ENCODE results near the gene TP53BP2.

Gene TP53BP2

DNA sequence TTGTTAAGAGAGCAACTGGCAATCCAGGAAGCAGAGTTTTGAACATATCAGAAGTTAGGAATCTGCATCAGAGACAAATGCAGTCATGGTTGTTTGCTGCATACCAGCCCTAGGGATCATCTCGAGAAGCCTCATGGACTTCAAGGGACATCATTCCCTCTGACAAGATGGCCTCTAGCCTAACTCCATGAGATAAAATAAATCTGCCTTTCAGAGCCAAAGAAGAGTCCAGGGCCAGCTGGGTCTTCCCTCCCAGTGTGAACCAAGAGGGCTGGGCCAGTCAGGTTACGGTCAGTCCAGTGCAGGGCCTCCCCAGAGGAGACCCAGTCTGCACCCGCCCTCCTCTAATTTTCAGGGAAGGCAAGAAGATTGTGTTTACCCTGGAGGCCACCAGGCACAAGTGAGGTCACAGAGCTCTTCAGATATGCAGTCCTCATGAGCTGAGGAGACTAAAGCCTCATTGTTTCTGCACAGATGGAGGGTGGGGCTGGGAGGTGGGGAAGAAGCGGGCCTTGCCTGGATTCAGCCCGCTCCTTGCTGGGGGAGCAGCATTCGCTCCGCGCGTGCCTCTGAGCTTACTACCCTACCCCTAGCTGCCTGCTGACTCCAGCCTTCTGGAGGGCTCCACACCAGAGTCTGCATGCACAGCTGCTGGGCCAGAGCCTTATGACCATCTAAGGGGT lies 80.6 kb downstream of the TP53BP2 start:
- no peak for DNase-seq (ENCODE audit: low spot score)

DNA sequence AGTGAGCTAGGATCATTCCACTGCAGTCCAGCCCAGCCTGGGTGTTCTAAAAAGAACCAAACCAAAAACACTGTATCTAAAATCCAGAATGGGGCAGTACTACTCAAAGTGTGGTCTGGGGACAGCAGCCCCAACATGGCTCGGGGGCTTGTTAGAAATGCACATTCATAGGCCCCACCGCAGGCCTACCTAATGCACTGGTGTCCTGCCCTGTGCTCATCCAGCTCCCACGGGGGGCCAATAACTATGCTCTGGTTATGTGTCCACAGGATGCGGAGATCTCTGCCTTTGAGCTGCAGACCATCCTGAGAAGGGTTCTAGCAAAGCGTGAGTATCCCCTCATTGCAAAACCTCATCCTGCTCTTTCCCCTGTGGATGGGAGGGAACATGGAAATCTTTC lies 81.9 kb downstream of the TP53BP2 start:
- no peak for DNase-seq (ENCODE audit: low spot score)

DNA sequence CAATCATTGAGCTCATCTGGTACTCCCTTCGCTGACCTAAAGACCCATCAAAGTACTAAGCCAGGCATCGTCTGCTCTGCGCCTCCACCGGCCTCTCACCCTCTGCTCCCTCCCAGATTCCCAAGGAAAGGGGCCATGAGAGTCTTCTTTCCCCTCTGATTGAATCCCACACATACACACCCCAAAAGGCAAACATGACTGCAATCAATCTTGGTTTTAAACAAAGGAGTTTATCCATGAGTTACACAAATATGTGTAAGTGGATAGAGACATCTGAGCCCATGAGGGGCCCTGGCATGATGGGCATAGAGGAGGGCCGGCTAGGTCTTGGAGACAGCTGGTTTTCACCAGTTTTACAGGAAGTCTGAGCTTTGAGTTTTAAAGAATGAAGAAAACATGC lies 82.5 kb downstream of the TP53BP2 start:
- DNase-seq (ENCODE audit: low spot score): no peak

DNA sequence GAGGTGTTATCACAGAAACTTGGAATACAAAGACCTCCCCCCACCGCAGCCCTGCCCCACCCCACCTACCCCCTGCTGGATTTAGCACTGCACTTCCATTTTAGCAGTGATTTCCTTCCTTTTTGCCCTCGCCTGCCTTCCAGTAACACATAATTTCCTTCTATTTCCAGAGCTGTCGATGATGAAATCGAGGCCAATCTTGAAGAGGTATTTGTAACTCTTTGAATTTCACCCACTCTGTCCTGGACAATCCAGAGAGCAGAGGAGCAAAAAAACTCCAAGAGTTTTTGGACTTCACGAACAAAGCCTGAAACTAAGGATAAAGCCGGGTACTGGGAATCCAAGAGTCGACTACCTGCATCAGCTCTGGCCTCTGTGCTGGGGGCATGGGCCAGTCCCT lies 84.3 kb downstream of the TP53BP2 start:
- DNase-seq (ENCODE audit: low spot score): no peak

DNA sequence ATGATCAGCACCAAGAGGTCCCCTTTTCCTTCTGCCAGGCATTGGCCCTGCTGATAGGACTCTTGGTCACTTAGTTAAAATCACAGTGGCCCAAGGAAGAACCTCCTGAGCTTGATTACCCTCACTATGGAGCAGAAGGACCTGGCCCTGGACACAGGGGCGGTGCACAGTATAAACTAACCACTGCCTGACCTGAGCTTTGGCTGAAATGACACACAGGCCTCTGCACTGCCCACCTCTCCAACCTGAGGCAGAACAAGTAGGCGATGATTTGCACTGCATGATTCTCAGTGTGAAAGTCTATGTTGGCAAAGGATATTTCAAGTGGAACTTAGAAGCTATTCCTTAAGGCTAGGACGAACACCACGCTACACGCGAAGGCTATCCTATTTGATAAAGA lies 84.9 kb downstream of the TP53BP2 start:
- no peak for DNase-seq (ENCODE audit: low spot score)

DNA sequence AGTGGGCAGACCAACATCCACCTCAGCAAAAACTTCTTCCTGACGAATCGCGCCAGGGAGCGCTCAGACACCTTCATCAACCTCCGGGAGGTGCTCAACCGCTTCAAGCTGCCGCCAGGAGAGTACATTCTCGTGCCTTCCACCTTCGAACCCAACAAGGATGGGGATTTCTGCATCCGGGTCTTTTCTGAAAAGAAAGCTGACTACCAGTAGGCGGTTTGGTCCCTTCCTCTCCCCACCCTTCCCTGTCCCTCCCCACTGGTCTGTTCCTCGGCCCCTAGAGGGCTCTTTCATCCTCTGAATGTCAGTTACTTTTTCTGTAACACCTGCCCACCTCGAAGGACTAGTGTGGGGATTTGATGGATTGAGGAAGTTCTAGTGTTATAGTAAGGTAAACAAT lies 86.5 kb downstream of the TP53BP2 start:
- DNase-seq (ENCODE audit: low spot score): no peak

DNA sequence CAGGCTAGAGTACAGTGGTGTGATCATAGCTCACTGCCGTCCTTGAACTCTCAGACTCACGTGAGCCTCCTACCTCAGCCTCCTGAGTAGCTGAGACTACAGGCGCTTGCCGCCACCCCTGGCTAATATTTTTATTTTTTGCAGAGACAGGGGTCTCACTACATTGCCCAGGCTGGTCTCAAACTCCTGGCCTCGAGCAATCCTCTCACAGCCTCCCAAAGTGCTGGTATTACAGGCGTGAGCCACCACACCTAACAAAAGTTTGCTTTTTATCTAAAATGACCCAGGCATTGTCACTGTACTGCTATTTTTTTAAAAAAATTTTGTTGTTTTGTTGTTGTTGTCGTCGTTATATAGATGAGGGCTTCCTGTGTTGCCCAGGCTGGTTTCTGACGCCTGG lies 87.0 kb downstream of the TP53BP2 start:
- DNase-seq (ENCODE audit: low spot score): no peak

DNA sequence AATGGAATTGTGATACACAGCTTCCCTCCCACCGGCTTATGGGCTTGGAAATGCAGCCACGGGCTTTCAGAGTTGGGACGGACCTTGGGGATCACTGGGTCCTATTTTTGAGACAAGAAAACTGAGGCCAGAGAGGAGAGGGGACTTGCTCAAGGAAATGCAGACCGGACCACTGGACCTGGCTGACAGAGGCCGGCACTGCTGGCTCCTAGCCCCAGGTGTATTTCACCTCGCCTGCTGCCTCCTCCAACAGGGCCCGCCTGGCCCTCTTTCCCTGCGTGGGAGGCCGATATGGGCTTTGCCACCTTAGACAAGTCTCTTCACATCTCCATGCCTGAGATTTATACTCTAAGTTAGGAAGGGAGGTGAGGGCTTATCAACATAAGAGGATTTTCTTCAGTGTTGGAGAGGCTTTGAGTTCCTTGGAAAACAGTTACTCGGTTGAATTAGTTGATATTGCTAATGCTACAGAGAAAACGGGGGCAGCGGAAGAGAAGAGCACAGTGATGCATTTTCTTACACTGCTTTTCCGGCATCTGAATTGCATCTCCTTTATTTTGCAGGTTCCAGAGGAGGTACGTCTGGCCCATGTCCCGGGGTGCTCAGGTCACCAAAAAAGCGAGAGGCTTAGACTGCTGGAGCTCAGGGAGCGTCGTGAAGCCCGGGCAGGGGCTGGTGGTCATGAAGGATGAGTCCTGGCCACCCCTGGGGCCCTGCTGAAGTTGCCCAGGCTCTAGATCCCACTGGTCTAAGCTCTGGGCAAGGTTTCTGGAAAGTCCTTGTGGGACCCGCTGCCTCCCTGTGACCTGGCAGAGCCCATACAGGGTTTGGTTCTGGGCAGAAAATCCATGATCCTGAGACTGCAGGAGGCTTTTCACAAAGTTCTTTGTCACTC lies 88.7 kb downstream of the TP53BP2 start:
- no peak for DNase-seq (ENCODE audit: low spot score)

DNA sequence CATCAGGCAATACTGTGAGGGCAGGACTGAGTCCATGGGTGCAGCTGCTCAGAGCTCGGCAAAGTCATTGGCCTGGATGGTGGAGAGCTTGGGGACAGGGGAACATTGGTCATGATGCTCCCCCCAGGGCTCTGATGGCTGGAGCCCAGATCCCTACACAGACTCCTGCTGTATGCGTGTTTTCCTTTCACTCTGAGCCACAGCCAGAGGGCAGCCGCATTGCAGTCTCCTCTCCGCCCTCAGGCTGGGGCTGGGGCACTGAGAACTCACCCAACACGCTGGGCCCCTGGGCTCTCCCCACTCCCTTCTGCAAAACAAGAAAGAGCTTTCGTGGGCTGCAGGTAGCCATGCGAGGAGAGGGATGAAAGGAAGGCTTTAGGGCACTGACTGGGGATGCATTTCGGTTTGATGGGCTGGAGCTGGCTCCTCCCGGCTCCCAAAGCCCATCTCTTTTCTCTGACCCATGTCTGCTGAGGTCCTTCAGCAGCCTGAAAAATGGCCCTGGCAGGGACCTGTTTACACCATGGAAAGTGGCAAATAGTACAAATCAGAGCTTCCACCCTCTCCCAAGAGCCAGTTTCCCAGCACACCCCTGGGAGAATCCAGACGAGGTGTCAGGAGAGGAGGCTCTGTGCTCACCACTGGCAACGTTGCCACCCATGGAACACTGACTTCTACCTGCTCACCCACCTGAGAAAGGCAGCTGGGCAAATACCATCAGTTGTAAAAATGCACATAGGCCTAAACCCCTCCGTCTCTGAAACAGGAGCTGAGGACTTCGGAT lies 89.6 kb downstream of the TP53BP2 start:
- DNase-seq (ENCODE audit: low spot score): no peak

DNA sequence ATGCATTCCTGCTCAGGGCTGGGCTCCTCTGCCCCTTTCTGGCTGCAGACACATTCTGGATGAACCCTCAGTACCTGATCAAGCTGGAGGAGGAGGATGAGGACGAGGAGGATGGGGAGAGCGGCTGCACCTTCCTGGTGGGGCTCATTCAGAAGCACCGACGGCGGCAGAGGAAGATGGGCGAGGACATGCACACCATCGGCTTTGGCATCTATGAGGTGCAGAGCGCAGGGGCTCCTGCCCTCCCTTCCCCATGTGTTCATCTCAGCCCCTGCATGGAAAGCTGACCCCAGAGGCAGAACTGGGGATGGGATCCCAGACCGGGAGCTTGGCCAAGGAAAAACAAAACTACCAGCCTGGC lies 90.3 kb downstream of the TP53BP2 start:
- DNase-seq (ENCODE audit: low spot score): no peak

DNA sequence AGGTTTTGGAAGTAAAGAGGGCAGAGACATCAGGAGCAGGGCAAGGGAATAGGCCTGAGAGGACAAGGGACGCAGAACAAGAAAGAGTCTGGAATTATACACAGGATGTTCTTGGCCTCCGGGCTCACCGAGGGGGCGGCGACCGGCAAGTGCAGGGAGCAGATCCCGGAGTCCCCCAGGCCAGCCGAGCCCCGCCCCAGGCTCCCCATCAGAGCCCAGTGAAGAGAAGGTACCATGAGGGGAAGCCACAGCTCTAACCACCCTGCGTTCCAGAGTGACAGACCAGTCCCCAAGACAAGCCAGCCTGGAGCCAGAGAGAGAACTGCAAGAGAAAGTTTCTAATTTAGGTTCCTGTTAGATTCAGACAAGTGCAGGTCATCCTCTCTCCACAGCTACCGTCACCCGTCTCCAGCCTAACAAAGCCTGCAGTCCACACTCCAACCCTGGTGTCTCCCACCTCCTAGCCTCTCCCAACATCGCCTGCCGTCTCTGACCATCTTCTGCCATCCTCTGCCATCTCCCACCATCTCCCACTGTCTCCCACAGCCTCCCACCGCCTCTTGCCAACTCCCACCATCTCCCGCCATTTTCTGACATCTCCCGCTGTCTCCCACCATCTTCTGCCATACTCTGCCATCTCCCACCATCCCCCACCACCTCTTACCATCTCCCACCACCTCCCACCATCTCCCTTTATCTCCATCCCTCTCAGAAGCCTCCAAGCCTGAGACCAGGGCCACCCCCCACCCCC lies 90.9 kb downstream of the TP53BP2 start:
- DNase-seq (ENCODE audit: low spot score): no peak

DNA sequence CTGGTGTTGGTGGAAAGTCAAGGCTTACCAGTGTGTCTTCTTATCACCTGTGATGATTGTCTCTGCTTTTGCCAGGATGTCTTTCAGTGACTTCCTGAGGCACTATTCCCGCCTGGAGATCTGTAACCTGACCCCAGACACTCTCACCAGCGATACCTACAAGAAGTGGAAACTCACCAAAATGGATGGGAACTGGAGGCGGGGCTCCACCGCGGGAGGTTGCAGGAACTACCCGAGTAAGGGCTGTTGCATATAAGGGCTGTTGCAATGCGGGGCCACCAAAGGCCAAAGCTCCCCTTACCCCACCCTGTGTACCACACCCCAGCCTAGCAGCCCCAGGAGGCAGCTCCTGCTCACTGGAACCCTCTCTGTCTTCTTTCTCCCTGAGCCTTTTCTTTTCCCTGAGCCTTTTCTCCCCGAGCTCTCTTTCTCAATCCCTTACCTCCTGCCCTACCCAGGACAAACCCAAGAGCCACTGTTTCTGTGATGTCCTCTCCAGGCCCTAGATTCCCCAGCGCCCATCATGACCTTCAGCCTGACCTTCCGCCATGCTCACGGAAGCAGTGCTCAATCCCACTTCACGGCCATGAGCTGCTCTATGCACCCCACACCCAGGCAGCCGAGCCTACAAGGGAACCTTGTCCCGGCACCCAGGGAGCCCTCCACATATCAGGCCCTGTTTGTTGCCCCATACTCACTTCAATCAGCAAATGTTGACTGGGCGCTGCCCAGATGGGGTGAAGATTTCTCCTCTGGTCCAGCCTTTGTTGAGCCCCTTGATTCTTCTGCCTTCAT lies 92.8 kb downstream of the TP53BP2 start:
- no peak for DNase-seq (ENCODE audit: low spot score)

DNA sequence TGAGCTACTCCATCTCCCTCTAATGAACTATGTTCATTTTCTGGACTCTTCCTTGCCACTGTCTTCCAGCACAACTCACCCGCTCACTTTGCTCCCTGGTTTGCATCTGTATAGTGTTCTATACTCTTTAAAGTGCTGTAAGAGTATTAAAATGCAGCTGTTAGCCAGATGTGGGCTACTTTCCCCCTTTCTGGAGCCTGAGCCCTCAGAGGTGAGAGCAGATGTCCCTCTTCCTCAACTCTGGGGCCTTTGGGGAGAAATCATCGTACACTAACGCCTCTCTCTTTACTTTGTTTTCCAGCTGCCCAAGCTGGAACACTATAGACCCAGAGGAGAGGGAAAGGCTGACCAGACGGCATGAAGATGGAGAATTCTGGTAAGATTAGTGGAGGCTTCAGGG lies 94.1 kb downstream of the TP53BP2 start:
- no peak for DNase-seq (ENCODE audit: low spot score)

DNA sequence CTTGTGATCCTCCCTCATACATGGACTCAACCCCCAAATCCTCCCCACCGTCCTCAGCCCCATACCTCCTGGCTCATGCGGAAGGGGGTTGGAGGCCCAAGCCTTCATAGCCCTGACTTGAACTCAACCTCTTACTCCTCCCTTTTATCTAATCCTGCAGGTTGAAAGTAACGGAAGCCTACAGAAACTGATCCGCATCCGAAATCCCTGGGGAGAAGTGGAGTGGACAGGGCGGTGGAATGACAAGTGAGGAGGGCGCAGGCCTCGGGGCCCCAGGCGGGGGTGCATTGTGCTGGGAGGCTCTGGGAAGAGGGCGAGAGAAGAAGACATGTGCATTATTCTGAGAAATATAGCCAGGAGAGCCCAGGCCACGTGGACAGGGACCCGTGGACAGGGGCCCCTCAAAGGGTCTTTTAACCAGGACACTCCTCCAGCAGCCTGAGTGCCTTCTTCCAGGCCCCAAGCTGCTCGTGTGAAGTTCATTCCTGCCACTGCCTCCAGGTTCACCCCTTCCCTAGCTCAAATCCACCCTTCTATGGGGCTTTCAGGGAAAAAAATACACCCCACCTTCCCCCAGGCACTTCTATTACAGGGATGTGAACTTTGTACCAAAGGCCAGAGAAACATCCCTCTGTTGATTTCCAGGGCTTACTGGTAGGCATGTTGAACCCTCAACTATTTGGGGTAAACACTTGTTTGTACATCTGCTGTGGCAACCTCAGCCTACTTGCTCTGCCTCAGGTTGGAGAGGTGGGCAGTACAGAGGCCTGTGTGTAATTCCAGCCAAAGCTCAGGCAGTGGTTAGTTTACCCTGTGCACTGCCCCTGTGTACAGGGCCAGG lies 94.8 kb downstream of the TP53BP2 start:
- no peak for DNase-seq (ENCODE audit: low spot score)

DNA sequence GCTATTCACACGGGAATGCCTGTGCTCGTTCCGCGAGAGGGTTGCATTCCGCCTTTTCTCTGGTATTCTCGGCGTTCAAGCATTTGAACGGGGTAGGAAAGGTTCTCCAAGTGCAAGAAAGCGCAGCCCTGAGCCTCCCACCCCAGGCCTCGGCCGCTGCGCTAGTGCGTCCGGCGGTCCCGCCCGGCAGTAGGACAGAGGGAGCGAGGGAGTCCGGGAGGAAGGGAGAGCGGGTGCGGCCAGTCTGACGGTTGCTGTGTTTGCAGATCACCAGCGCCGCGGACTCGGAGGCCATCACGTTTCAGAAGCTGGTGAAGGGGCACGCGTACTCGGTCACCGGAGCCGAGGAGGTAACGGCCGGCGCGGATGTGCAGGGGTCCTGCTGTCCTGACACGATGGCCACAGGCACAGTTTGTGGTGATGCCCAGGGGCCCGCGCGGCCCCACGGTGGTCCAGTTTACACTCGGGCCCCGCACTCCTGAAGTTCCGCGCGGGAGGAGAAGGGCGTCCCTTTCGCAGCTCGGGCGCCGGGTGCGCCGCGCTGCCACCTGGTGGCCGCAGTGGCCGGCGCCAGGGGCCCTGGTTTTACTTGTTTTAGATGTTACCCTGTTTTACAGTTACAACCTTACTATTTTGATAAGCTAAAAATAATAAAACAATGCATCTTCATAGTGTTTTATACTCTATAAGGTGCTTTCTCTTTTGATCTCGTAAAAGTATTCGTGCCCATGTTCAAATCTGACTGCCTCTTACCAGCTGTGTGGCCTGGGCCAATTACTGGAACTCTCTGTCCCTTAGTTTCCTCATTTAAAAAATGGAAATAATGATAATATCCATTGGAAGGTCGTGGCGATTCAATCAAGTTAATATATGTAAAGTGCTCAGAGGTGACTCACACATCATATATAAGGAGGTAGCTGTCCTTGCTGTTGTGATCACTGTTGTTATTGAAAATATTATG lies 96.7 kb downstream of the TP53BP2 start:
- DNase-seq (ENCODE audit: low spot score): peak; percentile 62

DNA sequence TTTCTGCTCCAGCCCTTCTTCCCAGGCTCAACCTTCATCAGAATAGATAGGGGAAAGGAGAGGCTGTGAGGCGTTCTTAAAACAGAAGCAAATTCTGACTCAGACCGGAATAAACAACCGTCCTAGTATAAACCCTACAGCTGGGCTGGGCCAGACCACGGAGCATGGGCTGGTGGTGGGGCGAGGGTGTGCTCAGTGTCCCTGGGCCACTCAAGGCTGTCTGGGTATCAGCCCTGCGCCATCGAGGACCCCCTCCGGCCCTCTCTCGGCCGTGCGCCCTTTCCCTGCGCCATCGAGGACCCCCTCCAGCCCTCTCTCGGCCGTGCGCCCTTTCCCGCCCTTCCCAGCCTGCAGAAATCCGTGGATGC lies 97.4 kb downstream of the TP53BP2 start:
- peak; percentile 26 for DNase-seq (ENCODE audit: low spot score)

DNA sequence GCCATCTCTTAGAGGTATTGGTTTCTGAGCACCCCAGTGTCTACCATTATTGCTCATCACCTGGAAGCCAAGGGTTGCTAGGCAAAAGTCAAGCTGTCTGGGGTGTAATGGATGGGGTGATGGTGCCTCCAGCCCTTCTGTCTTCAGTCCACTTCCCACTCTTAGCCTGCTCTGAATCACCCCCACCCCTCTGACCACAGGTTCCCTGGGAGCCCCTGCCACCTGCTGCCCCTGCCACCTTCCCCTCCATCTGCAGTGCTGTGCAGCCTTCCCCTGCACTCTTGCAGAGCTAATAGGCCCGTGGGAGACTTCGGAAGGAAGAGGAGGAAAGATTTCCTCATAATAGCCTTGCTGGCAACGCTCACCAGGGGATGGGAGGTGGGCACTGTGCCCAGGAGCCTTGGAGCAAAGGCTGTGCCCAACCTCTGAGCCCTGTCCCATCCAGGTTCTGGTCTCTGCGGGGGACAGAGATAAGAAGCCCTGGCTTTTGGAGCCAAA lies 97.9 kb downstream of the TP53BP2 start:
- DNase-seq (ENCODE audit: low spot score): no peak

DNA sequence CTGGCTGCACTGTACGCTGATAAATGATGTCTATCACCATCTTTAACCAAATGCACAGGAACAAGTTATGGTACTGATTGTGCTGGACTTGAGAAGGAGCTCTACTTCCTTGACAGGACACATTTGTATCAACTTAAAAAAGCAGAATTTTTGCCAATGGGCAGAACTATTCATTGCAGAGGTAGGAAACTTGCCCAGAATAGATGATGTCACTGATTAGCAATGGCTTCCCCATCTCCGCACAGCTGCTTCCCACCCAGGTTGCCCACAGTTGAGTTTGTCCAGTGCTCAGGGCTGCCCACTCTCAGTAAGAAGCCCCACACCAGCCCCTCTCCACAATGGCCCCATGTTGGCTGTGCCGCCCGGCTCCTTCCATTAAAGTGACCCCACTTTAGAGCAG lies 100.0 kb downstream of the TP53BP2 start:
- no peak for DNase-seq (ENCODE audit: low spot score)

All from CD4-positive, alpha-beta T cell treated with Interleukin-15 for 4 hours (primary cell).